Mesenchymal stem cell (in vitro differentiated cells and primary cell): ENCODE results near the gene GOLGA1.

Experiments
- DNase-seq: peaks from one replicate; pipeline ENCODE4 v3.0.0-alpha.2; 2013
- H2AFZ ChIP-seq: one replicate; pipeline ENCODE4 v1.6.1; 2013; ENCODE audit warnings: low read depth, mild to moderate bottlenecking, control low read depth, inconsistent platforms, low read length, moderate library complexity
- H2AK5ac ChIP-seq: 2 replicates; pipeline ENCODE4 v1.6.1; 2013; ENCODE audit warnings: low read length, moderate library complexity, mild to moderate bottlenecking, inconsistent platforms; ENCODE audit not compliant: severe bottlenecking
- H2BK120ac ChIP-seq: one replicate; pipeline ENCODE4 v1.6.1; 2013; ENCODE audit warnings: low read depth, mild to moderate bottlenecking, inconsistent platforms, low read length, moderate library complexity
- H2BK12ac ChIP-seq, 2 experiments: one replicate each; pipeline ENCODE4 v1.6.1; 2013; ENCODE audit warnings: inconsistent platforms in 2 of 2, low read length in 2 of 2, mild to moderate bottlenecking in 2 of 2, moderate library complexity in 2 of 2, control low read depth in 1 of 2
- H2BK15ac ChIP-seq: one replicate; pipeline ENCODE4 v1.6.1; 2013; ENCODE audit warnings: mild to moderate bottlenecking, low read depth, inconsistent platforms; ENCODE audit not compliant: poor library complexity, severe bottlenecking
- H2BK5ac ChIP-seq: 2 replicates; pipeline ENCODE4 v1.6.1; 2013; ENCODE audit warnings: low read depth, mild to moderate bottlenecking, low read length, control low read depth, inconsistent platforms; ENCODE audit not compliant: poor library complexity, severe bottlenecking
- H3K14ac ChIP-seq, 2 experiments: one replicate each; pipeline ENCODE4 v1.6.1; 2013; ENCODE audit warnings: inconsistent platforms in 2 of 2, low read length in 2 of 2, control low read depth in 1 of 2, mild to moderate bottlenecking in 1 of 2, moderate library complexity in 1 of 2
- H3K18ac ChIP-seq, 2 experiments: one replicate each; pipeline ENCODE4 v1.6.1; 2013; ENCODE audit warnings: inconsistent platforms in 2 of 2, low read length in 2 of 2, control low read depth in 1 of 2, low read depth in 1 of 2, mild to moderate bottlenecking in 1 of 2
- H3K23ac ChIP-seq, 2 experiments: one replicate each; pipeline ENCODE4 v1.6.1; 2013; ENCODE audit warnings: inconsistent platforms in 2 of 2, low read length in 2 of 2, mild to moderate bottlenecking in 2 of 2, moderate library complexity in 2 of 2, control low read depth in 1 of 2
- H3K27ac ChIP-seq: 2 replicates; pipeline ENCODE4 v1.5.1; 2013; ENCODE audit warnings: mild to moderate bottlenecking, moderate library complexity, low read length, control low read depth, inconsistent platforms; ENCODE audit not compliant: poor library complexity, severe bottlenecking
- H3K27me3 ChIP-seq, 2 experiments: 2 replicates each; pipeline versions ENCODE4 v1.6.1 to v1.7.0; 2013; ENCODE audit warnings: low read length in 2 of 2, mild to moderate bottlenecking in 2 of 2, moderate library complexity in 2 of 2, control low read depth in 1 of 2, inconsistent platforms in 1 of 2; ENCODE audit not compliant: control insufficient read depth in 1 of 2, insufficient read depth in 1 of 2
- H3K36me3 ChIP-seq, 2 experiments: 2 replicates each; pipeline versions ENCODE4 v1.6.1 to v1.7.0; 2013; ENCODE audit warnings: low read length in 2 of 2, control low read depth in 1 of 2, inconsistent platforms in 1 of 2, low read depth in 1 of 2, mild to moderate bottlenecking in 1 of 2; ENCODE audit not compliant: insufficient read depth in 2 of 2, control insufficient read depth in 1 of 2
- H3K4ac ChIP-seq, 2 experiments: one replicate each; pipeline ENCODE4 v1.6.1; 2013; ENCODE audit warnings: inconsistent platforms in 2 of 2, low read length in 2 of 2, mild to moderate bottlenecking in 2 of 2, moderate library complexity in 2 of 2, control low read depth in 1 of 2, low read depth in 1 of 2
- H3K4me1 ChIP-seq: 2 replicates; pipeline ENCODE4 v1.6.1; 2013; ENCODE audit warnings: low read depth, low read length, control low read depth; ENCODE audit not compliant: control insufficient read depth, insufficient read depth
- H3K4me2 ChIP-seq: 2 replicates; pipeline ENCODE4 v1.6.1; 2013; ENCODE audit warnings: low read length, mild to moderate bottlenecking, inconsistent platforms; ENCODE audit not compliant: poor library complexity, severe bottlenecking
- H3K4me3 ChIP-seq, 2 experiments: 2 replicates each; pipeline versions ENCODE4 v1.5.1 to v1.7.0; 2013; ENCODE audit warnings: low read length in 2 of 2, mild to moderate bottlenecking in 2 of 2, control low read depth in 1 of 2, low read depth in 1 of 2; ENCODE audit not compliant: insufficient read depth in 1 of 2
- H3K79me1 ChIP-seq: replicated peaks from 2 replicates; pipeline ENCODE4 v1.6.1; 2013; ENCODE audit warnings: mild to moderate bottlenecking, control low read depth, low read length, inconsistent platforms; ENCODE audit not compliant: poor library complexity, severe bottlenecking
- H3K9ac ChIP-seq: 2 replicates; pipeline ENCODE4 v1.7.0; 2013; ENCODE audit warnings: mild to moderate bottlenecking, low read length, moderate library complexity
- H3K9me3 ChIP-seq: 2 replicates; pipeline ENCODE4 v1.7.0; 2013; ENCODE audit warnings: mild to moderate bottlenecking, low read length; ENCODE audit not compliant: control insufficient read depth
- H4K8ac ChIP-seq: one replicate; pipeline ENCODE4 v1.6.1; 2013; ENCODE audit warnings: inconsistent platforms, mild to moderate bottlenecking, low read length, moderate library complexity
- H4K91ac ChIP-seq: one replicate; pipeline ENCODE4 v1.6.1; 2013; ENCODE audit warnings: mild to moderate bottlenecking, low read length, inconsistent platforms
- WGBS: methylation state at CpG from one replicate; pipeline ENCODE4 v1.1.7; 2013; ENCODE audit warnings: mixed read lengths; 5-methylcytosine and 5-hydroxymethylcytosine counted together

The GOLGA1 gene

DNA sequence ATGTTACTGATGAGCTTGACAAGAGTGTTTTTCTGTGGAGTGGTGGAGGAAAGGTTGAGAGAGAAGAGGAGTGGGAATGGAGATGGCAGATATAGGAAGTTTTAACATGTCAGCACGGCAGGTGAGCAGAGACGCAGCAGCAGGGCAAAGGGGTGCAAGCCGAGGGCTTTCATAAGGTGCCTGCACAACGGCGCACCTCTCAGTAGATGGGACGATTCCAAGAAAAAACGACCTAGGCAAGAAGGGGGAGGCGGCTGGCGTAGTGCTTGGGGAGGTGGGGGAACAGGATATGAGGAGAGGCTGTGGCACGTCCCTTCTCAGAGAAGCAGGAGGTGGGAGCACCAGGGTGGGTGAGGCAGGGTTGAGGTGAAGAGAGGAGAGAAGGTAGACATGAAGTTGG, 54.4 kb downstream of the GOLGA1 start:
- H3K23ac ChIP-seq: no peak overlapping the region
- no peak overlapping the region for H3K14ac ChIP-seq
- no peaks in the 10 kb centered on the region for H3K27me3 ChIP-seq
- H3K4me2 ChIP-seq: no peak overlapping the region
- no peak overlapping the region for H2BK5ac ChIP-seq
- H4K91ac ChIP-seq: peak overlapping the region; percentile 7
- H2AFZ ChIP-seq: no peak overlapping the region
- no peak overlapping the region for H3K4ac ChIP-seq
- no peak overlapping the region for H2BK12ac ChIP-seq
- no peak overlapping the region for H2BK15ac ChIP-seq
- no peak overlapping the region for H3K18ac ChIP-seq
- H3K79me1 ChIP-seq: peaks cover 2% of the 10 kb centered on the region
- H3K9me3 ChIP-seq: no peaks in the 10 kb centered on the region
- H2AK5ac ChIP-seq: no peak overlapping the region
- H3K9ac ChIP-seq: no peak overlapping the region
- H4K8ac ChIP-seq: no peak overlapping the region
- peaks cover 67 to 82% of the 10 kb centered on the region in 2 experiments for H3K36me3 ChIP-seq
- WGBS: 95% methylated on average over 10 of the region's 10 CpGs
- DNase-seq: no peak
- no peak overlapping the region for H3K27ac ChIP-seq
- H3K4me1 ChIP-seq: peaks cover 7% of the 10 kb centered on the region
- H3K4me3 ChIP-seq: no peak overlapping the region
- no peak overlapping the region for H2BK120ac ChIP-seq

GRCh38 chr9:124885551-124885950, 55.3 kb downstream of the GOLGA1 start:
- 89% methylated on average over 4 of the region's 4 CpGs for WGBS
- no peaks in the 10 kb centered on the region for H3K27me3 ChIP-seq
- H2BK12ac ChIP-seq: no peak overlapping the region
- no peak overlapping the region for H2BK5ac ChIP-seq
- no peak overlapping the region for H3K4me3 ChIP-seq
- H3K4me1 ChIP-seq: peaks cover 7% of the 10 kb centered on the region
- H4K91ac ChIP-seq: no peak overlapping the region
- no peak overlapping the region for H3K4me2 ChIP-seq
- H3K36me3 ChIP-seq: peaks cover 68 to 82% of the 10 kb centered on the region in 2 experiments
- no peak overlapping the region for H4K8ac ChIP-seq
- peaks cover 2% of the 10 kb centered on the region for H3K79me1 ChIP-seq
- no peak overlapping the region for H2BK120ac ChIP-seq
- no peak overlapping the region for H3K14ac ChIP-seq
- no peak overlapping the region for H3K23ac ChIP-seq
- no peak overlapping the region for H2AFZ ChIP-seq
- no peak for DNase-seq
- H3K9ac ChIP-seq: no peak overlapping the region
- no peak overlapping the region for H2AK5ac ChIP-seq
- no peak overlapping the region for H2BK15ac ChIP-seq
- H3K27ac ChIP-seq: no peak overlapping the region
- no peak overlapping the region for H3K4ac ChIP-seq
- no peaks in the 10 kb centered on the region for H3K9me3 ChIP-seq
- no peak overlapping the region for H3K18ac ChIP-seq

- Histone ChIP-seq H2BK12ac (no peak overlapping the region), H3K18ac (no peak overlapping the region), H2AK5ac (no peak overlapping the region), H3K9ac (no peak overlapping the region), H3K27ac (no peak overlapping the region), H4K8ac (no peak overlapping the region), H2BK15ac (no peak overlapping the region), H4K91ac (no peak overlapping the region), H3K23ac (no peak overlapping the region), H2AFZ (no peak overlapping the region), H2BK120ac (no peak overlapping the region), H3K27me3 (no peaks in the 10 kb centered on the region), H3K36me3 (peaks cover 65 to 82% of the 10 kb centered on the region in 2 experiments), H3K4me2 (no peak overlapping the region), H3K4me3 (no peak overlapping the region), H2BK5ac (no peak overlapping the region), H3K79me1 (peaks cover 2% of the 10 kb centered on the region), H3K4me1 (peaks cover 7% of the 10 kb centered on the region), H3K9me3 (no peaks in the 10 kb centered on the region), H3K14ac (no peak overlapping the region), H3K4ac (no peak overlapping the region)
- 87% methylated on average over 4 of the region's 4 CpGs for WGBS
- no peak for DNase-seq
Measured at GRCh38 chr9:124884376-124884775, 56.5 kb downstream of the GOLGA1 start.

- H2BK15ac ChIP-seq: no peak overlapping the region
- no peak overlapping the region for H2AK5ac ChIP-seq
- peak overlapping the region in 1 of 2 experiments; percentile 1 for H3K4me3 ChIP-seq
- H2AFZ ChIP-seq: no peak overlapping the region
- H4K91ac ChIP-seq: peak overlapping the region; percentile 43
- H3K9ac ChIP-seq: no peak overlapping the region
- no peak overlapping the region for H2BK120ac ChIP-seq
- no peak overlapping the region for H3K4me2 ChIP-seq
- 73% methylated on average over 13 of the region's 13 CpGs for WGBS
- no peak overlapping the region for H3K14ac ChIP-seq
- no peak overlapping the region for H3K23ac ChIP-seq
- H3K27ac ChIP-seq: no peak overlapping the region
- no peaks in the 10 kb centered on the region for H3K27me3 ChIP-seq
- H4K8ac ChIP-seq: no peak overlapping the region
- peaks cover 64 to 84% of the 10 kb centered on the region in 2 experiments for H3K36me3 ChIP-seq
- no peaks in the 10 kb centered on the region for H3K9me3 ChIP-seq
- H2BK12ac ChIP-seq: no peak overlapping the region
- H2BK5ac ChIP-seq: peak overlapping the region; percentile 20
- DNase-seq: no peak
- peaks cover 7% of the 10 kb centered on the region for H3K4me1 ChIP-seq
- H3K79me1 ChIP-seq: peaks cover 4% of the 10 kb centered on the region
- no peak overlapping the region for H3K4ac ChIP-seq
- no peak overlapping the region for H3K18ac ChIP-seq
Measured at GRCh38 chr9:124882231-124882630, 58.7 kb downstream of the GOLGA1 start.
